HG03565 (cell line): ENCODE results near the gene PPP2R5C.

ENCODE experiments used
- ATAC-seq: cut with Tn5 transposase; IDR thresholded peaks from one replicate; pipeline ENCODE4 v1.9.1; 2021; ENCODE audit warnings: mild to moderate bottlenecking, moderate library complexity; ENCODE audit not compliant: unreplicated experiment

The PPP2R5C gene

DNA sequence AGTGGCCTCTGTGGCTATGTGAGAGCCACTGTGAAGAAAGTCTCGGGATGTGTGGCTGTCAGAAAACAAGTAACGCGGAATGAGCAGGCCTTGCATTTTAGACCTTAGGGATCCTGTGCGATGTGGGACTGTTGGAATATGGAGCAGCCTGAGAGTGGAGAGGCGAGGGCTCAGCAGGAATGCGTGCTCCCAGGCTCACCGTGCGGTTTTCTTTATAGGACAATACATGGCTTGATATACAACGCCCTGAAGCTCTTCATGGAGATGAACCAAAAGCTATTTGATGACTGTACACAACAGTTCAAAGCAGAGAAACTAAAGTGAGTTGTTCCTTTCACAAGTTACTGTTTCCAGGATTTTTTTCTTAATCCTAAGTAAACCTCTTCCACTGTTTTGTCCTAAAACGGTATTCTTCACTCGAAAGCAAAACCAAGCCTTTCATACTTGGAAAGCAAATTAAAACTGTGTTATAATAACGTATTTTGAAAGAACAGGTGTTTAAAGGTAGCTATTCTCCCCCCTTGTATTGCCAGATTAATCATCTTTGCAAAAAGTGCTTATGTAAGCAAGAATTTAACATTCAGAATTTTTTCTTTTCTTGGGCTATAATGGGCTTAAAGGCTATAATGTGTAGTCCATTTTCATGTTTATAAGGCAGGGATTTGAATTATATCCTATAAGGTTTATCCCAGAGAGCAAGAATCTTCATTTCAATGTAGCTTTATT, 148.0 kb downstream of the PPP2R5C start:
- ATAC-seq: no peak

DNA sequence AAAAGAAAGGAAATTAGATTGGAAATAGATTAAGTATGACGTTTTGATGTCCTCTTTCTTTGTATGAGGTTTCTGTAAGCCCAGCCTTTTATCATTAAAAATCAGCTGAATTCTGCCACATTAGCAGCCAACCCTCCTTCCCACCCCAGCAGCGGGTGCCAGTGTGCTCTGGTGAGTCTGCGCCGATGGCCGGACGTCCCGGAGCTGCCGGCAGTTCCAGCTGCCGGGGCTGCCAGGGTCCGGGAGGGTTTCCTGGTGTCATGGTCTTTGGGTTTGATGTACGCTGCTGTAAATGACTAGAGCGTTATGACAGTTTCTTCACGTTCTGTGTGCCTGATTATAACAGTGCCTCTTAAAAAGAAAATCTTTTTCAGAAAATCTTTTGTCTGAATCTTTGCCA, 151.3 kb downstream of the PPP2R5C start:
- ATAC-seq: no peak

DNA sequence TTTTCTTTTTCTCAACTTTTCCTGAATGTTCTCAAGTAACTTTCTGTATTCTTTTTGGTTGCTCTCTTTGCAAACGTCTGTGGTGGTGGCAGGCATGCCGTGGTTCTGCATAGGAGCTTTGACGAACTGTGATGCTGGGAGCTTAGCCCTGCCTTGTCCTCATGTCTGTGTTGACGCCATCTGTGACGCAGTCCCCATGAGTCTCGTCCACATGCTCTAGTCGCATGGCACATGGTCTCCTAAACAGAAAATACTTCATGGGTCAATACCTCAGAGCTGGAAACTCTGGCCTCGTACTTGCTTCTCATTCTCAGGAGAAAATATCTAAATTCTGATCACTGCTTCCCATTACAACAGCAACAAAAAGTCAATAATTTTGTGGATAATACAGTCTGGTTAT, 152.6 kb downstream of the PPP2R5C start:
- no peak for ATAC-seq

DNA sequence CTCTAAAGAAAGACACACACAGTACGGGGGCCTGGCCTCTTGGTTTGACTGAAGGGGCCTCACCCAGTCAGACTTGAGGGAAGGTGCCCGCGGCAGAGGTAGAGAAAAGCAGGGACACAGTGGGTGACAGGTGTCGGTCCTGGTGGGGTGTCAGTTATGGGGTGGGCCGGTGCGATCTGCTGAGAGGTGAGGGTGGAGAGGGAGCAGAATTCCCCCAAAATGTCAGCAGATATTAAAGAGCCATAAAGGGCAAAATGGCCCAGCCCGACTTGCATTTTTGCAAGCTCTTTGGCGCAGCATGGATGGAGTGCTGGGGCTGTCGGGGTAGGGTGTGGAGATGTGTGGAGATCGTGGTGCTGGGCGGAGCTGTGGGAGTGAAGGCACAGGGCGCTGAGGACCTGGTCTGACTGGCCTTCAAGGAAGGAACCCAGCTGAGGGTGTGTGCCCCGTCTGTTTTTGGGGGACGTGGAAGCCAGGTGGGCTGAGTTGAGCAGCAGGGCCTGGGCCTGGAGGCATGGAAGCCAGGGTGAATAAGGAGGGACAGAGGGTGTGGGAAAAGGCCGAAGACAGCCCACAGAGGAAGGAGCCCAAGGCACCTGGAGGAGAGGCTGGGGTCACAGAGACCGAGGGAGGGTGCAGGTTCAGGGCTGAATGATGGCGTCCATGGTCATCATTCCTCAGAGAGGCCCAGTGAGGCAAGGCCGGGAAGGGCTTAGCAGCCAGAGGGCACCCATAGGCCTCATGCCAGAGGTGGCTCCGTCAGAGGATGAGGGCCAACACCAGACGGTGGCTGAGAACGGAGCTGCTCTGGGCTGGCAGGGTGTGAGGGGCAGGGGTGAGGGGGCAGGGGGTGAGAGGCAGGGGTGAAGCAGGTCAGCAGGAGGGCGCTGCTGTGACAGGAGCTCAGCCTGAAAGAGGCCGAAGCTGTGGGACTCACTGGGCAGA, 154.6 kb downstream of the PPP2R5C start:
- ATAC-seq: no peak

DNA sequence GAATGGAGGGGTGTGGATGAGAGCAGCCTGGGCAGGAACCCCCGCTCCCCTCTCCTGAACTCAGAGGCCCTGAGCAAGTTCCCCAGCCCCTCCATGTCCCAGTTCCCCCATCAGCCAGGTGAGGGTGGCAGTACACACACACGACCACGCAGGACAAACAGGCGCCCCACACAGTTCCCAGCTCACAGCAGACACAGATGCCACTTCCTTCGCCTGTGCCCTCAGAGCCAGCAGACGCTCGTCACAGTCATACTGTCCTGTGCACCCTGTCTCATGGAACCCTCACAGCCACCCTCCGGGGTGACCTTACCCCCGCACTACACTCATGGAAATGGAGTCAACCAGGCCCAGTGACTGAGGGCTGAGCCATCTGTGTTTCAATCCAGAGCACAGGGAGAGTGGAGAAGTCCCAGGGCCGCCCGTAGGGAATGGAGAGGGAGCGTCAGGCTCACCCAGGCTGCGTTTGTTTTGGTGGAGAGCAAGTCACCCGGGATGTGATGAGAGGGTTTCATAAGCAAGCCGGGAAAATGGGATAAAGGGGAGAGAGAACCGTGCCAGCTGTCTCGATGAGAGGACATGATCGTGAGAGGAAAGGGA, 155.4 kb downstream of the PPP2R5C start:
- no peak for ATAC-seq

DNA sequence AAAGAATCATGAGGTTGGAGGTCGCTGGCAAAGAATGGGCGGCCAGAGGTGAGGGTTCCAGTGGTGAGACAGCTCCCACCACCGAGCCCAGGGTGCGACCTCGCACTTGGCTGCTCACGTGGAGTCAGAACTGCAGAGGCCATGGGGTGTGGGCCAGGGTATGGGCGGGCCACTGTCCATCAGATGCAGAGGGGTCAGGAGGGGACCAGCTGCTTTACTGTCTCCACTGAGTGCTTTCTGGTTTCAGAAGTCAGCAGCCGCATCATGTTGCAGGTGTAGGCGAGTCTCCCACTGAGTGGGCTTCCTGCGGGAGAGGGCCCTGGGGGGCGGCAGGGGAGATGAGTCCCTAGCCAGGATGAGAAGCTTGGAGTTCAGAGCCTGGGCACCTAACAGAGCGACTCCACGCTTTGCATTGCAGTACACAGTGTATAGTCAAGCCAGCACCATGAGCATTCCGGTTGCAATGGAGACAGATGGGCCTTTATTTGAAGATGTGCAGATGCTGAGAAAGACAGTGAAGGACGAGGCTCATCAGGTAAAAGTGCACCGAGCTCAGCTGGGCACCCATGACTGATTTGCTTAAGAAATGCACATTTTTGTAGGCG, 156.0 kb downstream of the PPP2R5C start:
- ATAC-seq: no peak

DNA sequence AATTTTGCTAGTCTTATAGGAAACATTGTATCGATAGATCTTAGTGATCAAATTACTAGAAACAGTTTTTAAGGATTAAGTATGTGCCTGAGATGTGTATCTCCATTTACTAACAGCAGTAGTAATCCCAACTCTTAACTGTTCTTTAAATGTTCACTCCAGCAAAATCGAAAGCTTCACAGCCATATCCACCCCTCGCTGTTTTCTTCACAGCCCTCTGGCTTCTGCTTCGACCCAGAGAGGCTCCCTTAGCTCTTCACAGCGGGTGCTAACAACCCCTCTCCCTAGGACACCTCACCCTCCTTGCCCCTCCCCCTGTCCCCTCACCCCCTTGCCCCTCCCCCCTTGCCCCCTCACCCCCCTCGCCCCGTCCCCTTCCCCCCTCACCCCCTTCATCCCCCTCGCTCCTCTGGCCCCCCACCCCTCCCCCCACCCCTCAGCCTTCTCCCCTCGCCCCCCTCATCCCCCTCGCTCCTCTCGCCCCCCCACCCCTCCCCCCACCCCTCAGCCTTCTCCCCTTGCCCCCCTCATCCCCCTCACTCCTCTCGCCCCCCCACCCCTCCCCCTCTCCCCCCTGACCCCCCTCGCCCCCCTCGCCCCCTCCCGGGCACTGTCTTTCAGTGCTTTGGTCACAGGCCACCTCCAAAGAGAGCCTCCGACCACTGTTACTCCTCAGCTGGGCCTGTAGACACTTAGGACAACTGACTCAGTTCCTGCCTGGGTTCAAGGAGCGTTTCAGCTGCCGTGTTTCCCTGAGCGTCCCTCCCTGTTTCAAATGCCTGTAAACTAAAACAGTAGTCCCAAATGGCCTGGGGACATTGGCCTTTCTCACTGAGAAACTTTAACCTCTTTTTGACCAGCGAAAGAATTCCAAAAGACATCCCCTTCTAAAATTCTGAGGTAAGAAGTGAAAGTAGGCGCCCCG, 156.8 kb downstream of the PPP2R5C start:
- no peak for ATAC-seq

DNA sequence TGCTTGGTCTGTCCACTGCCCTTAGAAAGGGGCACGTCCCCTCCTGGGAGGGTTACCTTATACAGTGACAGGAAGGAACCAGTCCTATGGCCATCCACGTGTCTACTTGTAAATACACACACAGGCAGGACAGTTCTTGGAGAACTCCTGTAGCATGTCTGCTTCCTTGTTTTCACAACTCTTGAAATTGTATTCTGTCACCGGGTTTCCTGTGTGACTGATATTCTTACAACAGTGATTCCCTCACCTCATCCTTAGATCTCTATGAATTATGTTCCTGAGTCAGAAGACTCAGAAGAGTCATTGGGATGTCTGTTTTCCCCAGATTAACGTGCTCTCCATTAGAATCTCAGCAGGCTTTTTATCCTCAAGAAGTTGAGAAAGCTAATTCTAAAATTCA, 158.8 kb downstream of the PPP2R5C start:
- ATAC-seq: no peak

DNA sequence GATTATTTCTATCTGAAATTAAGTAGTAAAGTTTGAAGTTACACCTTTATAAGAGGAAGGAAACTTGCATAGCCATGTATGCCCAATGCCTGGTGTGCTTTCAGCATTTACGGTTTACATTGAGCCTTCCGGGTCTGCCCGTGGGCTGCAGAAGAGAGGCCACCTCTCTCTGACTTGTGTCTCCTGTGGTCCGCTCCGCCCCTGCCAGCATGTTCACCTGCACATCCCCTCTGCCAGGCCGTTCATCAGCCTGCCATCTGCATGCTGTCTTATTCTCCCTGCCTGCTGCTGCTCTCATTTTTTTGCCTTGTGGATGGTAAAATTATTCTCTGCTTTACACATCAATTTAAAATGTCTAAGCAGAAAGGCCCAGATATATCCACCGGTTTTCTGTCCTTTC, 161.4 kb downstream of the PPP2R5C start:
- no peak for ATAC-seq

DNA sequence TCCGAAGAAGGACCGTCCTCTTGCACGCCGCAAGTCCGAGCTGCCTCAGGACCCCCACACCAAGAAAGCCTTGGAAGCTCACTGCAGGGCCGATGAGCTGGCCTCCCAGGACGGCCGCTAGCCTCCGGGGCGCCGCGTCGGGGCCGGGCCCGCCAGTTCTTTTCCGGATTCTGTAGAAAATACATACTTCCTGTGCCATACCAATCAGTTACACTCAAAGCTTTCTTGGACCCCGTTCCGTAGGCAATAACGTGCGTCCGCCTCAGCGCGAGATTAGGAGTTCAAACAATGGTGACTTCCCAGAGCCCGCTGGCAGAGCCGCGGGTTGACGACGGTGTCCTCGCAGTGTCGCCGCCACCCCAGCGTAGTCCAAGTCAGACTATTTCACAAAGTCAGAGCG, 163.6 kb downstream of the PPP2R5C start:
- no peak for ATAC-seq

DNA sequence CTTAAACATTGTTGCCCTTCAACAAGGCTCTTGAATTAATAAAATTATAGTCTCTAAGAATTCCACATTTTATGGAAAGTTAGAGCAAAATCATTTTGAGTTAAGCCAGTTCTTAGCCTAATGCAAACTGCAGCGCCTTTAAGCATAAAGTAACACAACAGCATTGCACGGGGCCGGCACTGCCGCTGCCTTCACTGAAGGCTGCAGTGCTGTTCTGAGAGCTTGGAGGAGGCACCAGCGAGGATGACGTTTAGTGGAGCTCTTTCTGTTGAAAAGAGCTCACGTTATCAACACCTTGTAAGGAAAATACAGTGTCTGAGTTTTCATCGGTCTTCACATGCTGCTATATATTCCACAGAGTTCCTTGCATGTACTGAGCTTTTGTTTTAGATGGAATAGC, 164.6 kb downstream of the PPP2R5C start:
- ATAC-seq: no peak

DNA sequence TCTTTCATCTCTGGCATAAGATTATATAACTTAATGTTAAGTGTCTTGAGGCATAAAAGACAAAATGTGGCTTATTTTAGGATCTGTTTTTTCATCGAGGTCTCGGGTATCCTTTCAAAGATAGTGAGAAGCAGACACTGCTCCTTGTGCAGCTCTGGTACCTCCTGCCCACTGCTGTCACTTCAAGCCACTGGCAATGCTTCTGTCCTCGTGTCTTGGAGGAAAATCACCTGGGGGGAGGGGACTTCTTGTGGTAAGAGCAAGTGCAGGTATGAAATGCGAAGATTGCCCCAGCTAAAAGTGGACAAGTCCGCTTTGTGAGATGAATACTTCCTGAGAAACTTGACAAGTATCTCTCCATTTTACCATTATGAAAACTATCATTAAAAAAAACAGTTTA, 165.1 kb downstream of the PPP2R5C start:
- no peak for ATAC-seq

DNA sequence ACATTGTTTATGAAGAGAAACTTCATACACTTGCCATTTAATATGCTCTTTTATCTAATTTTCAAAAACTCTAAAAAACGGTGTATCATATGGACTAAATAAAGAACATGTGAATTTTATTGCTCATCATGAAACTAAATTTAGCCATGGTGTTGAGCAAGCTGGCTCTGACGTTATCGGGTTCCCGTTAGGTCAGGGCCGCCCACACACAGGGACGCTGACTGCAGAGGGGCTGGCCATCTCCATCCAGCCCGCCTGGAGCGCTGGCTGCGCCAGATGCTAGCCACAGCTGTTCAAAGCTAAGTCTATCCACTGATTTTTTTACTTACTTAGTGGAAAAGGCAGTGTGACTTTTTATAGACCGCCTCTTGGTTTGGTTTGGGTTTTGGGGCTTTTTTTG, 166.3 kb downstream of the PPP2R5C start:
- ATAC-seq: no peak

DNA sequence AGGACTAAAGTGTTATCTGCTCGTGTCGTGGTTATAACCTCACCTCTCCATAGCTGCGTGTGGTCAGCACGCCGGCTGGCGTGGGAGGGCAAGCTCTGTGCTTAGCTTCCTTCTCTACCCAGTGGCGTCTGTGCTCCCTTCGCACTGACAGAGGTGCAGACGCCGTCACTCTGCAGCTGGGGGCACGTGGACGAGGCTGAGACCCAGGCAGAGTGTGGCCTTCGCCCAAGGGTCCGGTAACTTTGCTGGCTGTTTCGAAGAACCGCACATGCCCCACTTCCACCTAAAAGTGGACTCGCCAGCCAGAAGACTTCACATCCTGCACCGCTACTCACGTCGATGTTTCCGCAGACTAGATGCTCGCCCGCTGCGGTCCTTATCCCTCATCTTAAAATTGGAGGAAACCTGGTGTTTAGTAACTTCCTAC, 166.9 kb downstream of the PPP2R5C start:
- no peak for ATAC-seq

DNA sequence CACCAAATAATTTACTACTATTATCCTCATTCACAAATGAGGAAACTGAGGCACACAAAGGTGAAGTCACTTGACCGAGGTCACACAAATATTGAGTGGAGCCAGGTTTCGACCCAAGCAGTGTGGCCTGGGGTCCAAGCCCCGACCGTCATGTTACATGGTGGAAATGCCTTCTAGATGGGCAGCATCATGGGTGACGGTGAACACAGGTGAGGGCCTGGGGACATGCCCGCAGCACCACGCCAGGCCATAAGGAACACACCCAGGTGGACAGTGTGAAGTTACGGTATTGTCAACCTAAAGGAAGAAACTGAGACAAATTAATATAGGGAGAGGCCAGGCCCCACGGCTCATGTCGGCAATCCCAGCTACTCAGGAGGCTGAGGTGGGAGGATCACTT, 167.6 kb downstream of the PPP2R5C start:
- ATAC-seq: no peak

DNA sequence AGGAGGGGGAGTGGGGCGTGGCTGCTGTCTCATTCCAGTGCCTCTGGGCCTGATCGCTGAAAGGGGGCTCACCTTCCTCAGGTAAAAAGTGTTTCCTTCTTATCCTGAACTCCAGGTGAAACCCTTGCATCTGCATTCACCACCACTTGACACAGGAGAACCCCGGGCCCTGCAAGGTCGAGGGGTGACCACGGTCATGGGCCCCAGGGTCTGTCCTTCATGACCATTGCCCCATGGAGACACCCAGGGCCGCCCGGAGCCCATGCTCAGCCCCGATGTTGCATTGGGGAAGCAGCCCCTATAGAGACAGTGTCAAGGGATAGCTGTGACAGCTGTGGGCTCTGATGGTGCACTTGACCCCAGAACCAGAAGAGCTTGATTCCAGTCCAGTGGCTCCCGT, 168.4 kb downstream of the PPP2R5C start:
- ATAC-seq: no peak

DNA sequence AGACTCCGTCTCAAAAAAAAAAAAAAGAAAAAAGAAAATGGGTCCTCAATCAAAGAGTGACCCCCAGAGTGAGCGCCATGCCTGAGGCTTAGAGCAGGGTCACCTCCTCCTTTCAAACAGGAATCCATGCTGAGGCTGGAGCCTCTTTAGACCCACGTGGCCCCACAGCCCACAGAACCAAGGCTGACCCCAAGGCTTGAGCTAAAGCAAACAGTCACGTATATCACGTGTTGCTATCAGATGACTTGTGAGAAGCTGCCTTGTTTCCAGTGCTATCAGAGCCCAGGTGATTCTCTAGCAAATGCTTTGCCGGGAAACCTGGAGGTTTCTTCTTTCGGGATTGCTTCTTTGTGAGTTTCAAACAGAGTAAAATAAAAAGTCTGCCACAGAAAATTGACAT, 171.2 kb downstream of the PPP2R5C start:
- ATAC-seq: no peak

DNA sequence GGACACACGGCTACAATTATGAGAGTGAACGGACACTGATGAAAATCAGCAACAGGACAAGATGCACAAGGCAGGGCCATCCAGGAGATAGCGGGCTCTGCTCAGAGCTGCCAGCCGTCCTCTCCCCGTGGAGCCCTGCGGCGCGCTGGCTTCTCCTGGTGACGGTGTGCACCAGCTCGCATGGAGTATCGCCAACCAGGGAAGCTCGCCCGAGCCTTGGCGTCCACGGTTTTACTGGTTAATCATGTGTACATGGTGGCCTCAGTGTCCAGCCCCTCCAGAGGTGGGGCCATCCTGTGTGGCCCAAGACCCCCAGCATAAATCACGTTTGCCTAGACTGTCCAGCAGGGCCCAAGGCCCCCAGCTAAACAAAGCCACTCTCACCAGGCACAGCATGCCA, 171.7 kb downstream of the PPP2R5C start:
- no peak for ATAC-seq

DNA sequence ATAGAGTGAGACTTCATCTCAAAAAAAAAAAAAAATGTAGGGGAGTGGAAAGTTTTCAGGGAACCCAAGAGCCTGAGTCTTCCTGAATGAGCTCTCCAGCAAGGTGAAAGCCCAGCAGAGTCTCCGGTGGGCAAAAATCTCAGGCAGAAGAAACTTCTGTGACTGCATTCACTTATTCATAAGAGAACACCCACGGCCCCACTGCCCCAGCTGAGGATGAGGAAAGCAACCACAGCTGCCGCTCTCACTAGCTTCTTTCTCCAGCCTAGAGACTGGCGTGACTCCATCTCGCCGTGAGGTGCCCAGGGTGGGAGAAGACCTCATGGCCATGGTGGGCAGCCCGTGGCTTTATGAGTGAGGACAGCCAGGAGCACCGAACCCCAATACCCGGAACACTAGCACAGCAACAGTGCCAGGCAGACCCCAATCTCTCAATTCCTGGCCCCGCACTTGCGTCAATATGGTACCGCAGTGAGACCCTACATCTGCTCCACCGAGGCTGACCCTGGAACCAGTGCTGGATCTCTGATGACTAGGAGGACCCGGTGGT, 173.2 kb downstream of the PPP2R5C start:
- no peak for ATAC-seq
